RPMI7951 (cell line): ENCODE results near the gene PCBD1. TPM values are rescaled to one million over a fixed set of nuclear protein-coding genes. Genes with fewer than 3 reads are reported as not detected.
"Not testable (repeated sequence)": the region's sequence is repeated elsewhere in the genome, so short reads cannot be mapped to it uniquely, and the experiment has no call there.

Source experiments
- DNase-seq: peaks from one replicate; pipeline ENCODE4 v3.0.0-alpha.2; 2012; ENCODE audit warnings: low read depth
- total RNA-seq: library from RNA; depleted of rRNA; stranded (reverse); fragments of >200 nt; shearing (Covaris generic); gene quantifications from 2 replicates; pipeline ENCODE4 v1.2.3, GENCODE V29; 2014

The PCBD1 gene
- total RNA-seq, 1 experiment from 2014 or later = 73.9 TPM

- DNase-seq = no peak
Measured at GRCh38 chr10:70863470-70864160, 24.8 kb downstream of the PCBD1 start.

- DNase-seq = not testable (repeated sequence)
Measured at GRCh38 chr10:70861495-70862197, 26.7 kb downstream of the PCBD1 start.

GRCh38 chr10:70858759-70859158, 29.6 kb downstream of the PCBD1 start:
- DNase-seq = no peak

- no peak for DNase-seq
Measured at GRCh38 chr10:70856454-70856853, 31.9 kb downstream of the PCBD1 start.

- DNase-seq = no peak
Measured at GRCh38 chr10:70853457-70853856, 34.9 kb downstream of the PCBD1 start.

- no peak for DNase-seq
Measured at GRCh38 chr10:70853038-70853437, 35.3 kb downstream of the PCBD1 start.

- DNase-seq = no peak
Measured at GRCh38 chr10:70851597-70852475, 36.5 kb downstream of the PCBD1 start.

- peak; percentile 39 for DNase-seq
Measured at GRCh38 chr10:70850097-70850496, 38.3 kb downstream of the PCBD1 start.

- peak; percentile 87 for DNase-seq
Measured at GRCh38 chr10:70849582-70850016, 38.8 kb downstream of the PCBD1 start.

GRCh38 chr10:70847659-70848360, 40.6 kb downstream of the PCBD1 start:
- no peak for DNase-seq

GRCh38 chr10:70846795-70847194, 41.6 kb downstream of the PCBD1 start:
- DNase-seq = no peak

- DNase-seq = no peak
Measured at GRCh38 chr10:70845816-70846215, 42.5 kb downstream of the PCBD1 start.

GRCh38 chr10:70845256-70845655, 43.1 kb downstream of the PCBD1 start:
- DNase-seq = no peak

- DNase-seq = no peak
Measured at GRCh38 chr10:70843776-70844489, 44.4 kb downstream of the PCBD1 start.

GRCh38 chr10:70843333-70843732, 45.0 kb downstream of the PCBD1 start:
- DNase-seq = no peak

GRCh38 chr10:70840836-70841235, 47.5 kb downstream of the PCBD1 start:
- DNase-seq = no peak

- no peak for DNase-seq
Measured at GRCh38 chr10:70838270-70838805, 50.0 kb downstream of the PCBD1 start.

- DNase-seq = no peak
Measured at GRCh38 chr10:70837660-70838059, 50.7 kb downstream of the PCBD1 start.

- DNase-seq = no peak
Measured at GRCh38 chr10:70836319-70836718, 52.0 kb downstream of the PCBD1 start.

- DNase-seq = no peak
Measured at GRCh38 chr10:70834441-70835151, 53.8 kb downstream of the PCBD1 start.
